HG03175 (cell line): ENCODE measurements around the gene SKA1.
"Not testable (repeated sequence)": the region's sequence is repeated elsewhere in the genome, so short reads cannot be mapped to it uniquely, and the experiment has no call there.

Experiments used
- ATAC-seq: cut with Tn5 transposase; IDR thresholded peaks from one replicate; pipeline ENCODE4 v1.9.1; 2021; ENCODE audit warnings: mild to moderate bottlenecking, moderate library complexity; ENCODE audit not compliant: unreplicated experiment

Gene SKA1

GRCh38 chr18:50393802-50394201 lies 19.0 kb downstream of the SKA1 start:
- ATAC-seq, result no peak

GRCh38 chr18:50395093-50395492 lies 20.2 kb downstream of the SKA1 start:
- no peak for ATAC-seq

GRCh38 chr18:50396005-50396660 lies 21.3 kb downstream of the SKA1 start:
- ATAC-seq, result no peak

GRCh38 chr18:50397023-50397422 lies 22.2 kb downstream of the SKA1 start:
- ATAC-seq, result no peak

- no peak for ATAC-seq
Measured at GRCh38 chr18:50398099-50398498, 23.3 kb downstream of the SKA1 start.

- no peak for ATAC-seq
Measured at GRCh38 chr18:50398947-50399346, 24.1 kb downstream of the SKA1 start.

- ATAC-seq, result no peak
Measured at GRCh38 chr18:50399582-50399981, 24.7 kb downstream of the SKA1 start.

- ATAC-seq, result not testable (repeated sequence)
Measured at GRCh38 chr18:50400438-50400837, 25.6 kb downstream of the SKA1 start.

- ATAC-seq, result no peak
Measured at GRCh38 chr18:50401295-50401694, 26.4 kb downstream of the SKA1 start.

- no peak for ATAC-seq
Measured at GRCh38 chr18:50401888-50402287, 27.0 kb downstream of the SKA1 start.

GRCh38 chr18:50404752-50405581 lies 30.1 kb downstream of the SKA1 start:
- ATAC-seq, result not testable (repeated sequence)

- ATAC-seq, result no peak
Measured at GRCh38 chr18:50405582-50406271, 30.9 kb downstream of the SKA1 start.

- no peak for ATAC-seq
Measured at GRCh38 chr18:50409236-50409635, 34.4 kb downstream of the SKA1 start.

GRCh38 chr18:50410008-50410407 lies 35.2 kb downstream of the SKA1 start:
- no peak for ATAC-seq

- no peak for ATAC-seq
Measured at GRCh38 chr18:50410894-50411293, 36.0 kb downstream of the SKA1 start.

GRCh38 chr18:50416832-50417231 lies 42.0 kb downstream of the SKA1 start:
- not testable (repeated sequence) for ATAC-seq

GRCh38 chr18:50417705-50418104 lies 42.9 kb downstream of the SKA1 start:
- not testable (repeated sequence) for ATAC-seq

GRCh38 chr18:50418650-50419049 lies 43.8 kb downstream of the SKA1 start:
- ATAC-seq, result no peak

GRCh38 chr18:50422286-50422898 lies 47.5 kb downstream of the SKA1 start:
- no peak for ATAC-seq

- no peak for ATAC-seq
Measured at GRCh38 chr18:50424877-50425690, 50.2 kb downstream of the SKA1 start.
